ENCODE data around the gene CDH8. TPM values are rescaled to one million over a fixed set of nuclear protein-coding genes. Genes with fewer than 3 reads are reported as not detected.

The CDH8 gene
- total and polyA plus RNA-seq, 2 experiments from 2014 or later = 2.1 to 2.2 TPM

DNA sequence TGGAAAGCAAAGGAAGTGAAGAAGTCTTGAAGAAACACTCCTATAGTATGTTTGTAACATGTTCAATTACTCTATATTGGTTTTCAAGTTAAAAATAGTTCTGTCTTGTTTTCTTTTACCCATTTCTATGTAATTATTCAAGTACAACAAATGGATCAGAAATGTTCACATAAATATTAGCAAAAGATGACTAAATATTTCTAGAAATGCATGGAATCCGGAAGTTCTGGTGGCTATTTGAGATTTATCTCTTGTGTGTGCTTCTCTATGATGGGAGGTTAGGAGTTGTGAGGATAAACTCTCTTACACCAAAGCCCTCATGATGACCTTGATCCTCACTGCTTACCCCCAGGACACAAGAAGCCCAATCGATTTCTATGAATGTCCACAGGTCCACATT is 237.5 kb downstream of the CDH8 start:
- Histone ChIP-seq H3K9me3 (ENCODE audit: low read depth) (no peaks in the 10 kb centered on the region), H3K9me2 (replicated peaks; ENCODE audit: insufficient read depth) (no peaks in the 10 kb centered on the region), H2AFZ (no peak overlapping the region), H3K79me2 (no peaks in the 10 kb centered on the region), H4K20me1 (ENCODE audit: insufficient read depth, poor library complexity, severe bottlenecking) (no peaks in the 10 kb centered on the region), H3K4me2 (no peak overlapping the region), H3K4me3 (no peak overlapping the region), H3K36me3 (replicated peaks; ENCODE audit: insufficient read depth, low read depth) (no peaks in the 10 kb centered on the region), H3K27me3 (no peaks in the 10 kb centered on the region), H3K4me1 (ENCODE audit: insufficient read depth) (no peaks in the 10 kb centered on the region), H3K27ac (no peak overlapping the region)
- 81% methylated on average over 2 of the region's 2 CpGs for WGBS (ENCODE audit: low lambda C conversion rate, missing lambda C conversion rate)
- TF ChIP-seq EZH2phosphoT487 (IDR thresholded peaks at IDR 0.05; ENCODE audit: low read depth, severe bottlenecking, unreplicated experiment) (no peak), EZH2 (IDR thresholded peaks at IDR 0.05; ENCODE audit: borderline replicate concordance) (no peak)
- TF ChIP-seq, protein P1, sequence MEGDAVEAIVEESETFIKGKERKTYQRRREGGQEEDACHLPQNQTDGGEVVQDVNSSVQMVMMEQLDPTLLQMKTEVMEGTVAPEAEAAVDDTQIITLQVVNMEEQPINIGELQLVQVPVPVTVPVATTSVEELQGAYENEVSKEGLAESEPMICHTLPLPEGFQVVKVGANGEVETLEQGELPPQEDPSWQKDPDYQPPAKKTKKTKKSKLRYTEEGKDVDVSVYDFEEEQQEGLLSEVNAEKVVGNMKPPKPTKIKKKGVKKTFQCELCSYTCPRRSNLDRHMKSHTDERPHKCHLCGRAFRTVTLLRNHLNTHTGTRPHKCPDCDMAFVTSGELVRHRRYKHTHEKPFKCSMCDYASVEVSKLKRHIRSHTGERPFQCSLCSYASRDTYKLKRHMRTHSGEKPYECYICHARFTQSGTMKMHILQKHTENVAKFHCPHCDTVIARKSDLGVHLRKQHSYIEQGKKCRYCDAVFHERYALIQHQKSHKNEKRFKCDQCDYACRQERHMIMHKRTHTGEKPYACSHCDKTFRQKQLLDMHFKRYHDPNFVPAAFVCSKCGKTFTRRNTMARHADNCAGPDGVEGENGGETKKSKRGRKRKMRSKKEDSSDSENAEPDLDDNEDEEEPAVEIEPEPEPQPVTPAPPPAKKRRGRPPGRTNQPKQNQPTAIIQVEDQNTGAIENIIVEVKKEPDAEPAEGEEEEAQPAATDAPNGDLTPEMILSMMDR (IDR thresholded peaks at IDR 0.05; ENCODE audit: poor library complexity) = no peak
- DNase-seq (ENCODE audit: low spot score) = no peak

DNA sequence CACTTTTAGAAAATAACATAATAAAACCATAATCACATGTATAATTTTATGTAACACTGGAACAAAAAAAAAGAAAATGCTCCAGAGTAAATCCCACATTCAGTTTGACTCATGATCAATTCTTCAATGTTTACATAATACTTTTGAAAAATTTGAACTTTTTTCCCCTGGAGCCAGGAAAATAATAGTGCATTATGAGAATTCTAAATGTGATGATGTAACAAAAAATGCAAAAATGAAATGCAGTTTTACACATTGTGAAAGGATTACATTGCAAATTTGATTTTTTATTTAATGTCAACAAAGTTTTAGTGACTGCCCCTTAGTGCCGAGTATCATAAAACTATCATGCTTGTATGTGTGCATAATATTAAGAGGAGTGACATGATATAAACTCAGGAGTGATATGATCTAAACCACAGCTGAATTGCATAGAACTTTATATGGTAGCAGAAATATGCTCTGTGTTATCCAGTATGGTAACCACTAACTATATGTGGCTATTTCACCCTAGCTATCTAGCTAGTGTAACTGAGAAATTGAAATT is 238.2 kb downstream of the CDH8 start:
- Histone ChIP-seq H3K27ac (no peak overlapping the region), H3K27me3 (no peaks in the 10 kb centered on the region), H3K4me2 (no peak overlapping the region), H4K20me1 (ENCODE audit: insufficient read depth, poor library complexity, severe bottlenecking) (no peaks in the 10 kb centered on the region), H3K79me2 (no peaks in the 10 kb centered on the region), H3K4me1 (ENCODE audit: insufficient read depth) (no peaks in the 10 kb centered on the region), H3K9me2 (replicated peaks; ENCODE audit: insufficient read depth) (no peaks in the 10 kb centered on the region), H3K9me3 (ENCODE audit: low read depth) (no peaks in the 10 kb centered on the region), H3K4me3 (no peak overlapping the region), H3K36me3 (replicated peaks; ENCODE audit: insufficient read depth, low read depth) (no peaks in the 10 kb centered on the region), H2AFZ (no peak overlapping the region)
- WGBS (ENCODE audit: low lambda C conversion rate, missing lambda C conversion rate) = 88% methylated on average over 1 of the region's 1 CpG
- TF ChIP-seq EZH2 (IDR thresholded peaks at IDR 0.05; ENCODE audit: borderline replicate concordance) (no peak), EZH2phosphoT487 (IDR thresholded peaks at IDR 0.05; ENCODE audit: low read depth, severe bottlenecking, unreplicated experiment) (no peak)
- TF ChIP-seq, protein P1 (IDR thresholded peaks at IDR 0.05; ENCODE audit: poor library complexity) = no peak
- DNase-seq (ENCODE audit: low spot score) = no peak

DNA sequence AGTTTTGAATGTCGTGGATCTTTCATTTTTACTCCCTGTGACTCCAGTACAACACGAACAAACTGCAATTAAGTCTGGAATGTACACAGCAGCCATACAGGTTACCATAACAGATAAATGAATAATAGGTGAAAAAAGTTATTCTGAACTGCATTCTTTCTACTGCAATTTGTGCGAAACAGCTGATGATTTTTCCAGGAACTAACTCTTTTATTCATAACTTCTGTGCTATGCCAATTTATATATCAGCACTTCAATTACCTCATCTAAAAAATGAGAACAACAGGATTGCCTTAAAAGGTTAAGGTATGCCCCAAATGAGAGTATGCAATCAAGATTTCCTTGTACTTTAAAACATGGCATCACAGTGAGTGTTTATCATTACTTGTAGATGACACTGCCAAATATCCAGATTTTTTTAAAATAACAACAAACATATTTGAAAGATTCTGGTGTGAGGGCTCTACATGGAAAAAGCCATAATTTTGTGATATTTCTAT is 238.9 kb downstream of the CDH8 start:
- no peaks in the 10 kb centered on the region for H3K79me2 ChIP-seq
- no peaks in the 10 kb centered on the region for H4K20me1 ChIP-seq (ENCODE audit: insufficient read depth, poor library complexity, severe bottlenecking)
- H3K9me2 ChIP-seq (replicated peaks; ENCODE audit: insufficient read depth) = no peaks in the 10 kb centered on the region
- no peak overlapping the region for H2AFZ ChIP-seq
- no peak overlapping the region for H3K27ac ChIP-seq
- TF ChIP-seq, protein P1 (IDR thresholded peaks at IDR 0.05; ENCODE audit: poor library complexity) = no peak
- no peaks in the 10 kb centered on the region for H3K4me1 ChIP-seq (ENCODE audit: insufficient read depth)
- DNase-seq (ENCODE audit: low spot score) = no peak
- no peaks in the 10 kb centered on the region for H3K36me3 ChIP-seq (replicated peaks; ENCODE audit: insufficient read depth, low read depth)
- no peak overlapping the region for H3K4me2 ChIP-seq
- no peaks in the 10 kb centered on the region for H3K27me3 ChIP-seq
- H3K4me3 ChIP-seq = no peak overlapping the region
- WGBS (ENCODE audit: low lambda C conversion rate, missing lambda C conversion rate) = 71% methylated on average over 3 of the region's 3 CpGs
- H3K9me3 ChIP-seq (ENCODE audit: low read depth) = no peaks in the 10 kb centered on the region

All from hepatocyte (in vitro differentiated cells).